GM18873 (cell line): ENCODE data around the gene BAIAP2L2.
"Not testable (repeated sequence)": the region's sequence is repeated elsewhere in the genome, so short reads cannot be mapped to it uniquely, and the experiment has no call there.

Experiments used
- ATAC-seq: cut with Tn5 transposase; IDR thresholded peaks from one replicate; pipeline ENCODE4 v1.9.1; 2021; ENCODE audit warnings: mild to moderate bottlenecking, moderate library complexity, moderate number of reproducible peaks; ENCODE audit not compliant: unreplicated experiment, low FRiP score

Gene BAIAP2L2

GRCh38 chr22:38041760-38042487, 68.6 kb downstream of the BAIAP2L2 start:
- ATAC-seq: no peak

- no peak for ATAC-seq
Observed at GRCh38 chr22:38040953-38041759, 69.3 kb downstream of the BAIAP2L2 start.

- no peak for ATAC-seq
Observed at GRCh38 chr22:38038890-38039812, 71.3 kb downstream of the BAIAP2L2 start.

- no peak for ATAC-seq
Observed at GRCh38 chr22:38038426-38038825, 72.1 kb downstream of the BAIAP2L2 start.

- ATAC-seq: not testable (repeated sequence)
Observed at GRCh38 chr22:38037367-38038150, 72.9 kb downstream of the BAIAP2L2 start.

- ATAC-seq: no peak
Observed at GRCh38 chr22:38036392-38037062, 74.0 kb downstream of the BAIAP2L2 start.

GRCh38 chr22:38035530-38035885, 75.0 kb downstream of the BAIAP2L2 start:
- no peak for ATAC-seq
